HCT116 (cell line): ENCODE results near the gene NTRK3. TPM values are rescaled to one million over a fixed set of nuclear protein-coding genes. Genes with fewer than 3 reads are reported as not detected.
A peak's percentile ranks its signal among the peaks of the same experiment; 100 is the strongest.

Experiments used
- ATAC-seq: fragments of 200-7000 bp; cut with Tn5 transposase; 2 replicates; pipeline ENCODE4 v1.9.1; 2020; ENCODE audit warnings: mild to moderate bottlenecking, moderate library complexity
- BruUV-seq: library from RNA; stranded (reverse); fragments of 400-500 nt; replicated peaks from 2 replicates; lab custom pipeline; 2021; lab: Mats Ljungman, UMichigan
- CTCF ChIA-PET: fragments of 300-600 bp; sonication (Branson Sonifier 250); formaldehyde crosslinking; loops from one replicate; lab custom pipeline; 2021; ENCODE audit warnings: antibody characterized with exemption; lab: Charles Lee
- POLR2A ChIA-PET: fragments of 300-600, 350-600 bp; sonication (Branson Sonifier 250); formaldehyde crosslinking; loops from one replicate; lab custom pipeline; 2021; ENCODE audit warnings: antibody characterized with exemption; lab: Charles Lee
- RAD21 ChIA-PET, 2 experiments: fragments of 300-600 bp; sonication (Branson Sonifier 250); formaldehyde crosslinking; loops; one replicate each; lab custom pipeline; 2023; ENCODE audit warnings: low total read pairs in 2 of 2; ENCODE audit not compliant: uncharacterized antibody in 2 of 2, unreplicated experiment in 2 of 2, low non-redundant PET in 1 of 2; lab: Charles Lee
- DNase-seq: peaks from one replicate; pipeline ENCODE4 v3.0.0-alpha.2; 2010; ENCODE audit warnings: low read depth, low spot score
- H2AFZ ChIP-seq: fragments of 200-600 bp; shearing (Covaris generic), sonication (generic); 2 replicates; pipeline ENCODE4 v1.6.1; 2017; ENCODE audit warnings: low read depth, mixed run types, mixed read lengths, antibody characterized with exemption, low read length; ENCODE audit not compliant: poor library complexity, severe bottlenecking
- H3K27ac ChIP-seq: 2 replicates; pipeline ENCODE4 v1.5.1; 2012; ENCODE audit warnings: low read depth, low read length
- H3K27me3 ChIP-seq: fragments of 200-600 bp; sonication (generic); 2 replicates; pipeline ENCODE4 v1.6.1; 2016; ENCODE audit warnings: mixed run types, low read length, mixed read lengths; ENCODE audit not compliant: insufficient read depth
- H3K36me3 ChIP-seq, 2 experiments: fragments of 200-500 bp in 1 of 2; fragments of 200-600 bp in 1 of 2; sonication (Bioruptor generic) in 1 of 2; sonication (generic) in 1 of 2; 2 replicates each; pipeline versions ENCODE4 v1.5.1 to v1.6.1; 2014 to 2016; ENCODE audit warnings: low read length in 2 of 2, inconsistent platforms in 1 of 2, mixed read lengths in 1 of 2, mixed run types in 1 of 2; ENCODE audit not compliant: insufficient read depth in 2 of 2, control insufficient read depth in 1 of 2
- H3K4me1 ChIP-seq, 2 experiments: fragments of 200-600 bp in 1 of 2; sonication (generic) in 1 of 2; 2 replicates each; pipeline versions ENCODE4 v1.5.1 to v1.6.1; 2012 to 2017; ENCODE audit warnings: low read length in 2 of 2, inconsistent platforms in 1 of 2, mild to moderate bottlenecking in 1 of 2, mixed read lengths in 1 of 2, mixed run types in 1 of 2, moderate library complexity in 1 of 2; ENCODE audit not compliant: insufficient read depth in 2 of 2, control insufficient read depth in 1 of 2
- H3K4me2 ChIP-seq: fragments of 200-600 bp; sonication (generic); 2 replicates; pipeline ENCODE4 v1.6.1; 2017; ENCODE audit warnings: mixed run types, low read length, mixed read lengths
- H3K4me3 ChIP-seq, 2 experiments: fragments of 200-600 bp in 1 of 2; sonication (generic) in 1 of 2; replicated peaks in 1 of 2; 2 replicates each; pipeline ENCODE4 v1.5.1; 2011 to 2016; ENCODE audit warnings: low read length in 2 of 2, control low read depth in 1 of 2, low read depth in 1 of 2, mild to moderate bottlenecking in 1 of 2, mixed read lengths in 1 of 2, mixed run types in 1 of 2
- H3K79me2 ChIP-seq: fragments of 200-600 bp; sonication (generic); 2 replicates; pipeline ENCODE4 v1.6.1; 2017; ENCODE audit warnings: mild to moderate bottlenecking, mixed run types, low read length, moderate library complexity, mixed read lengths; ENCODE audit not compliant: insufficient read depth
- H3K9ac ChIP-seq: fragments of 200-600 bp; sonication (generic); 2 replicates; pipeline ENCODE4 v1.6.1; 2016; ENCODE audit warnings: low read length, mixed read lengths
- H3K9me2 ChIP-seq: fragments of 200-600 bp; sonication (generic), shearing (Covaris generic); 2 replicates; pipeline ENCODE4 v1.6.1; 2017; ENCODE audit warnings: mixed run types, mild to moderate bottlenecking, moderate library complexity; ENCODE audit not compliant: insufficient read depth
- H3K9me3 ChIP-seq, 2 experiments: fragments of 200-500 bp in 1 of 2; fragments of 200-600 bp in 1 of 2; sonication (Bioruptor generic) in 1 of 2; sonication (generic) in 1 of 2; 2 replicates each; pipeline ENCODE4 v1.6.1; 2014 to 2017; ENCODE audit warnings: low read length in 2 of 2, mixed read lengths in 2 of 2, inconsistent platforms in 1 of 2, low read depth in 1 of 2, mild to moderate bottlenecking in 1 of 2, mixed run types in 1 of 2, moderate library complexity in 1 of 2; ENCODE audit not compliant: control insufficient read depth in 1 of 2, insufficient read depth in 1 of 2
- H4K20me1 ChIP-seq: fragments of 200-600 bp; sonication (generic), shearing (Covaris generic); 2 replicates; pipeline ENCODE4 v1.6.1; 2017; ENCODE audit warnings: mixed run types, mild to moderate bottlenecking, moderate library complexity; ENCODE audit not compliant: insufficient read depth
- CBX3 ChIP-seq: IDR thresholded peaks from 2 replicates; pipeline ENCODE4 v1.6.1; 2012; ENCODE audit warnings: low read depth
- ELF1 ChIP-seq: IDR thresholded peaks from 2 replicates; pipeline ENCODE4 v1.6.1; 2012; ENCODE audit warnings: low read depth, borderline replicate concordance
- EZH2phosphoT487 ChIP-seq: fragments of 200-600 bp; IDR thresholded peaks from 2 replicates; pipeline ENCODE4 v1.6.1; 2018; ENCODE audit warnings: antibody characterized with exemption, borderline replicate concordance
- POLR2AphosphoS5 ChIP-seq: IDR thresholded peaks from 2 replicates; pipeline ENCODE4 v1.6.1; 2011; ENCODE audit warnings: mild to moderate bottlenecking, low read depth, low read length, moderate library complexity
- RAD21 ChIP-seq: IDR thresholded peaks from 2 replicates; pipeline ENCODE4 v1.6.1; 2012; ENCODE audit warnings: low read depth, mild to moderate bottlenecking
- intact Hi-C: fragments of 100-400 bp; cut with micrococcal nuclease; formaldehyde crosslinking; loops from 2 replicates; pipeline ENCODE4 v1.10.0; 2022
- total RNA-seq: library from RNA; stranded (reverse); gene quantifications from one replicate; pipeline ENCODE4 v1.2.1, GENCODE V29; 2021; ENCODE audit not compliant: unreplicated experiment
- TF ChIP-seq, protein P1 (sequence below): IDR thresholded peaks from 2 replicates; pipeline ENCODE4 v1.6.1; 2012; ENCODE audit warnings: low read depth
- TF ChIP-seq, protein P2 (sequence below): IDR thresholded peaks from 2 replicates; pipeline ENCODE4 v1.6.1; 2012

Gene NTRK3
- total RNA-seq, 1 experiment from 2014 or later, result not detected

DNA sequence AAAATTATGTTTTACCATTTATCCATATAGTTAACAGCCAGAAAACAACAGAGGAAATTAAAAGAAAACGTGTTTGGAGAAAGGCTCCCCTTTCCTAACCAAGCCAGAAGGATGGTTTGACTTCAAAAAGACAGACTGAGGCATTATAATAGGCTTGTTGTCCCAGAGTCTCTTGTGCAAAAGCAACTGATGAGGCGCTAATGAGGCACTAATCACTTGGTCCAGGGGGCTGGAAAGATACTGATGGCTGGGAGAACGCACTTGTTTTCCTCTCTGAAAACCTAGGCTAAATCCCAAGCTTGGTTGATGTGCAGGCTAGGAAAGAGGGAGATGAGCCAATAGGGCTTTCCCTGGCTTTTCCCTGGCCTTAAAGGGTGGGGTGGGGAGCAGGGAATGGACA is 389.6 kb downstream of the NTRK3 start:
- Histone ChIP-seq H4K20me1 (no peaks in the 10 kb centered on the region), H3K9me3 (peaks cover 5 to 15% of the 10 kb centered on the region in 2 experiments; a peak in 2 of 4 replicates), H3K4me2 (no peak overlapping the region), H3K9ac (no peak overlapping the region), H3K9me2 (no peaks in the 10 kb centered on the region), H3K36me3 (no peaks in the 10 kb centered on the region), H2AFZ (no peak overlapping the region), H3K4me3 (no peak overlapping the region), H3K4me1 (no peaks in the 10 kb centered on the region), H3K27me3 (no peaks in the 10 kb centered on the region), H3K79me2 (no peaks in the 10 kb centered on the region), H3K27ac (no peak overlapping the region)
- intact Hi-C loops, result no loop called here
- POLR2A ChIA-PET, result no interaction called here
- DNase-seq (no peak), ATAC-seq (no peak)
- no TSS peak for BruUV-seq
- CTCF ChIA-PET, result no interaction called here
- RAD21 ChIA-PET, result no interaction called here
- TF ChIP-seq RAD21 (no peak), ELF1 (no peak), POLR2AphosphoS5 (no peak)
- TF ChIP-seq, protein P1, sequence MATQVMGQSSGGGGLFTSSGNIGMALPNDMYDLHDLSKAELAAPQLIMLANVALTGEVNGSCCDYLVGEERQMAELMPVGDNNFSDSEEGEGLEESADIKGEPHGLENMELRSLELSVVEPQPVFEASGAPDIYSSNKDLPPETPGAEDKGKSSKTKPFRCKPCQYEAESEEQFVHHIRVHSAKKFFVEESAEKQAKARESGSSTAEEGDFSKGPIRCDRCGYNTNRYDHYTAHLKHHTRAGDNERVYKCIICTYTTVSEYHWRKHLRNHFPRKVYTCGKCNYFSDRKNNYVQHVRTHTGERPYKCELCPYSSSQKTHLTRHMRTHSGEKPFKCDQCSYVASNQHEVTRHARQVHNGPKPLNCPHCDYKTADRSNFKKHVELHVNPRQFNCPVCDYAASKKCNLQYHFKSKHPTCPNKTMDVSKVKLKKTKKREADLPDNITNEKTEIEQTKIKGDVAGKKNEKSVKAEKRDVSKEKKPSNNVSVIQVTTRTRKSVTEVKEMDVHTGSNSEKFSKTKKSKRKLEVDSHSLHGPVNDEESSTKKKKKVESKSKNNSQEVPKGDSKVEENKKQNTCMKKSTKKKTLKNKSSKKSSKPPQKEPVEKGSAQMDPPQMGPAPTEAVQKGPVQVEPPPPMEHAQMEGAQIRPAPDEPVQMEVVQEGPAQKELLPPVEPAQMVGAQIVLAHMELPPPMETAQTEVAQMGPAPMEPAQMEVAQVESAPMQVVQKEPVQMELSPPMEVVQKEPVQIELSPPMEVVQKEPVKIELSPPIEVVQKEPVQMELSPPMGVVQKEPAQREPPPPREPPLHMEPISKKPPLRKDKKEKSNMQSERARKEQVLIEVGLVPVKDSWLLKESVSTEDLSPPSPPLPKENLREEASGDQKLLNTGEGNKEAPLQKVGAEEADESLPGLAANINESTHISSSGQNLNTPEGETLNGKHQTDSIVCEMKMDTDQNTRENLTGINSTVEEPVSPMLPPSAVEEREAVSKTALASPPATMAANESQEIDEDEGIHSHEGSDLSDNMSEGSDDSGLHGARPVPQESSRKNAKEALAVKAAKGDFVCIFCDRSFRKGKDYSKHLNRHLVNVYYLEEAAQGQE, result no peak
- TF ChIP-seq, protein P2, sequence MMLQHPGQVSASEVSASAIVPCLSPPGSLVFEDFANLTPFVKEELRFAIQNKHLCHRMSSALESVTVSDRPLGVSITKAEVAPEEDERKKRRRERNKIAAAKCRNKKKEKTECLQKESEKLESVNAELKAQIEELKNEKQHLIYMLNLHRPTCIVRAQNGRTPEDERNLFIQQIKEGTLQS, result no peak

DNA sequence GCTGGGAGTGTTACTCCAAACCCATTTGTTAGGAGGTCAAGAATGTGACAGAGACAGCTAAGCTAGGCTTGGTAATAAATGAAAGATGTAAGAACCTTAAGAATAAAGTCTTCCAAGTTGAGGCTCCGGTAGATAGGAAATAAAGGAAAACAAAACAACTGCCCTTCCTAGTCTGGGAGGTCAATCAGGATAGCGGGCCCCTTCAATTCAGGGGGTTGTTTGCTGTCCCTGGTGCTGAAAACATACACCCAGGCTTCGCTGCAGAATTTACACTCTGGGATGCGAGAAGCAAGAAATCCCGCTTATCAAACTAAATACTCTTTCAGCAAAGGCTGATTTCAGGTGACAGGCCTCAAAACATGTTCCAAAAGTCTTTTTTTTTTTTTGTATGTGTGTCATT is 393.4 kb downstream of the NTRK3 start:
- no peak overlapping the region for H3K27ac ChIP-seq
- ATAC-seq (no peak), DNase-seq (no peak)
- ChIA-PET POLR2A (no interaction called here), RAD21 (no interaction called here), CTCF (no interaction called here)
- H3K4me2 ChIP-seq, result no peak overlapping the region
- no peaks in the 10 kb centered on the region for H3K79me2 ChIP-seq
- peaks cover 0 to 8% of the 10 kb centered on the region in 2 experiments; a peak in 2 of 4 replicates for H3K9me3 ChIP-seq
- H3K9ac ChIP-seq, result no peak overlapping the region
- TF ChIP-seq, protein P2, result no peak
- TF ChIP-seq CBX3 (no peak), EZH2phosphoT487 (no peak), POLR2AphosphoS5 (no peak)
- TF ChIP-seq, protein P1, result peak; percentile 19; the same call in 1 of the 2 replicates
- no peaks in the 10 kb centered on the region for H3K27me3 ChIP-seq
- H3K4me1 ChIP-seq, result no peaks in the 10 kb centered on the region
- H3K4me3 ChIP-seq, result no peak overlapping the region
- H4K20me1 ChIP-seq, result no peaks in the 10 kb centered on the region
- H3K9me2 ChIP-seq, result no peaks in the 10 kb centered on the region
- intact Hi-C loops, result no loop called here
- no peak overlapping the region for H2AFZ ChIP-seq
- BruUV-seq, result no TSS peak
- H3K36me3 ChIP-seq, result no peaks in the 10 kb centered on the region
